ENCODE data around the gene ITGB2.
A peak's percentile ranks its signal among the peaks of the same experiment; 100 is the strongest.

ITGB2 gene

GRCh38 chr21:44895859-44896258, 24.8 kb downstream of the ITGB2 start:
- TF ChIP-seq CTCF (IDR thresholded peaks at IDR 0.05; ENCODE audit: control extremely low read depth, extremely low read depth, low read depth, missing control alignments): no peak
- ChIA-PET POLR2A (no interaction called here), CTCF (interaction anchor here (1.4 to 10.9 kb wide), 5 partner anchors 12 to 242 kb away, joined by 3 to 104 read pairs (median 26); no protein-coding TSS in a partner anchor)
- DNase-seq (ENCODE audit: extremely low spot score): no peak

DNA sequence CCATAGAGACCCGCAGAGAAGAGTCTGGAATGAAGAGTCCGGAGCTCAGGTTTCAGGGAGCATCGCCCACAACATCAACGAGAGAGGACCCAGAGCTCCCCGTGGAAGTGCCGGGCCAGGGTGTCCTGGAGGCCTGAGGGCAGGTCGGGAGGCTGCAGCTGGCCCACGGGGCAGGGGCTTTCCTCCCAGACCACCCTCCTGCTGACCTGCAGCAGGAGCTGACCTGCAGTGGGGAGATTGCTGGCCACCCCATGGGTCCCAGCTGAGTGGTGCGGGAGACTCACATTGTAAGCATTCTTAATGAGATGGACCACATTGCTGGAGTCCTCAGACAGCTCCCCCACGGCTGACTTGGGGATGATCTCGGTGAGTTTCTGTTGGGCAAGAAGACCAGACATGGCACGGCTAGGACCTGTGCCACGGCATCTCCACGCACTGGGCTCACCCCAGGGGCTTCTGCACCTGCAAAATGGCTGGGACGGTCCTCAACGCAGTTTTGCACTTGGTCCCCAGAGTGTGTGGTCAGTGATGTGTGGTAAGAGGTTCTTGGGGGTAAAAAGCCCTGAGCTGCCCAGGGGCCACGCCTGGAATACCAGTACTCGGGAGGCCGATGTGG, 25.9 kb downstream of the ITGB2 start:
- no peak for TF ChIP-seq CTCF (IDR thresholded peaks at IDR 0.05; ENCODE audit: control extremely low read depth, extremely low read depth, low read depth, missing control alignments)
- ChIA-PET POLR2A (no interaction called here), CTCF (interaction anchor here (0.8 to 10.9 kb wide), 14 partner anchors 9 to 243 kb away, joined by 3 to 104 read pairs (median 4); partner anchors contain the start of gene SLX9)
- no peak for DNase-seq (ENCODE audit: extremely low spot score)

DNA sequence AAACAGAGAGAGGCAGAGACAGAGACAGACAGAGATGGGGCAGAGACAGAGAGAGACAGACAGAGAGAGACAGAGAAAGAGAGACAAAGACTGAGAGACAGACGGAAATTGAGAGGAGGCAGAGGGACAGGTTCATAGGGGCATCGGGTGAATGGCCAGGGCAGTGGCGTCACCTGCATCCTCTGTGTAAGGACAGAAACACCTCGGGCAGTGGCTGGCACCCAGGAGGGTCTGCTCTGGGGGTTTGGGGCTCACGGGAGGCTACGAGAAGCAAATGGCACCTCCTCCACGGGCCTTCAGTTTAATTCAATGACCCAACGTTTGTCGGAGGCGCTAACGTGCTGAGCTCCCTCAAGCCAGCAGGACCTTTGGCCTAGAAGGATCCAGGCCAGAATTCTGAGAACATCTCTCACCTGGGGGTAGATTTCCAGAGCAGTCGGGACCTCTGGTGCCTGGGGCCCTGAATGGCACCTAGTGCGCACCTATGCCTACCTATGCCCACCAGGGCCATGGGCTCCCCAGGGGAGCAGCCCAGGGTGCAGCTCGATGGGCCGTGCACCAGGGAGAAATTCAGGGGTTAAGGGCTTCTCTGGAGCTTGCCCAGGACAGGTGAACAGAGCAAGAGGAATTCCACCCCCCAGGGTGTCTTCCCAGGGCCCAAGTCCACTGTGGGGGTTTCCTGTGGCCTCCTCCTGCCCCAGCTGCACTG, 26.6 kb downstream of the ITGB2 start:
- ChIA-PET CTCF (interaction anchor here (0.8 to 10.9 kb wide), 16 partner anchors 10 to 244 kb away, joined by 3 to 104 read pairs (median 4); partner anchors contain the start of genes PTTG1IP and SLX9), POLR2A (interaction anchor here (0.5 kb wide), 1 partner anchor 34 kb away, joined by 3 read pairs; no protein-coding TSS in a partner anchor)
- no peak for TF ChIP-seq CTCF (IDR thresholded peaks at IDR 0.05; ENCODE audit: control extremely low read depth, extremely low read depth, low read depth, missing control alignments)
- DNase-seq (ENCODE audit: extremely low spot score): no peak

DNA sequence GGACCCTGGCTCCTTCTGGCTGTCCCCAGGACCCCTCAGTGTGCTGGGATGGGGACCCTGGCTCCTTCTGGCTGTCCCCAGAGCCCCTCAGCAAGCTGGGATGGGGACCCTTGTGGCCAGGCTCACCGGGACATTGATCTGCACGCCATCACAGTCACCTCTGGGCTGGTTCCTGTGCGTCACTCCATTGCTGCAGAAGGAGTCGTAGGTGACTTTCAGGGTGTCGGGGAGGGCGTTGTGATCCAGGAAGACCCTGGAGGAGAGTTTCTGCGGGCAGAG, 27.5 kb downstream of the ITGB2 start:
- POLR2A ChIA-PET: no interaction called here
- no peak for DNase-seq (ENCODE audit: extremely low spot score)
- TF ChIP-seq CTCF (IDR thresholded peaks at IDR 0.05; ENCODE audit: control extremely low read depth, extremely low read depth, low read depth, missing control alignments): no peak
- CTCF ChIA-PET: interaction anchor here (0.7 to 10.9 kb wide), 12 partner anchors 11 to 235 kb away, joined by 3 to 104 read pairs (median 5); partner anchors contain the start of gene PTTG1IP

DNA sequence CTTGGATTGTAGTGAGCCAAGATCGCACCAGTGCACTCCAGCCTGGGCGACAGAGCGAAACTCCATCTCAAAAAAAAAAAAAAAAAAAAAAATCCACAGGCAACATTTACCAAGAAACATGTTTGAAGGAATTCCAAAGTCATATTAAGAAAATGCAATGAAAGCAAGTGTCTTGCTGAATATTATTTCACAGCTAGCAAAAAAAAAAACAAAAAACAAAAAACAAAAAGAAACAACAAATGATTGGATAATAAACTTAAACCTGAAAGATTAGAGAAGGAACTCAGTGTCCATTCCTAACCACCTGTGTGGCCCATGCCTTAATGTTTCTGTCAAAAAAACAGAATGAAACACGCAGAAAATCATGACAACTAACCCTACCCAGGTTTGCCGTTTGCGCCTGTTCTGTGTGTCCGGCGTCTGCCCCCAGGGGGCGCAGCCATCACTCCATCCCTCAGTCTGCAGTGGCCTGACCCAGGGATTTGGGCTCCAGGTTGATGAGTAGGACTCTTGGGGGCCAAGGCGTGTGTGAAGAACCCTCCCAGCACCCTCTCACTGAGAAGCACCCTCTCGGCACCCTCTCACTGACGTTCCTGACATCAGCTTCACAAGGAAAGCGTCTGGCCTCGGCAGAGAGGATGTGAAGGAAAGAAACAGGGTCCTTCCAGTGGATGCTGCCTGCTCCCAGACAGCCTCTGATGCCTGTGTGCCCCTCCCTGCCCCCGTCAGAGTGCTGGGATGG, 28.0 kb downstream of the ITGB2 start:
- DNase-seq (ENCODE audit: extremely low spot score): peak; percentile 83
- POLR2A ChIA-PET: no interaction called here
- CTCF ChIA-PET: interaction anchor here (0.7 to 10.9 kb wide), 16 partner anchors 10 to 235 kb away, joined by 3 to 104 read pairs (median 4); partner anchors contain the start of gene PTTG1IP
- TF ChIP-seq CTCF (IDR thresholded peaks at IDR 0.05; ENCODE audit: control extremely low read depth, extremely low read depth, low read depth, missing control alignments): peak; percentile 88

GRCh38 chr21:44892095-44892494, 28.6 kb downstream of the ITGB2 start:
- CTCF ChIA-PET: interaction anchor here (0.9 to 10.9 kb wide), 12 partner anchors 10 to 236 kb away, joined by 3 to 104 read pairs (median 5); no protein-coding TSS in a partner anchor
- no peak for DNase-seq (ENCODE audit: extremely low spot score)
- POLR2A ChIA-PET: no interaction called here
- TF ChIP-seq CTCF (IDR thresholded peaks at IDR 0.05; ENCODE audit: control extremely low read depth, extremely low read depth, low read depth, missing control alignments): no peak

Measured in GM10248 (cell line).